Right lobe of liver (tissue), 4 donors: ENCODE results near the gene LINC01488.

ENCODE experiments used
- CTCF ChIP-seq, 4 donors: fragments of 200-600 bp in 3 of 4; fragments of 450-650 bp in 1 of 4; IDR thresholded peaks; one replicate each; pipeline versions ENCODE4 v1.5.1 to v1.8.0; 2016 to 2022; ENCODE audit warnings: antibody characterized with exemption in 4 of 4, mild to moderate bottlenecking in 2 of 4
- POLR2A ChIP-seq: fragments of 450-650 bp; IDR thresholded peaks from one replicate; pipeline ENCODE4 v1.6.1; 2017; ENCODE audit warnings: antibody characterized with exemption, mild to moderate bottlenecking
- donor health status: DM: no; HTN: no; CAD: no.
- donor health status: DM: no; HTN: no; CAD: no.
- donor health status: DM: no; HTN: yes; CAD: no.

- TF ChIP-seq CTCF (IDR thresholded peaks at IDR 0.05) (no peak), POLR2A (no peak)
Observed at GRCh38 chr11:69450857-69451220, 30.6 kb upstream of the LINC01488 start.
